HEK293T (cell line): Measurements from ENCODE around the gene PTPRD.

Experiments used
- ARNT ChIP-seq: fragments of 450-650 bp; IDR thresholded peaks from 2 replicates; pipeline ENCODE4 v1.6.1; 2017; ENCODE audit warnings: mild to moderate bottlenecking
- ELF4 ChIP-seq: fragments of 450-650 bp; IDR thresholded peaks from 2 replicates; pipeline ENCODE4 v1.6.1; 2017; ENCODE audit warnings: antibody characterized with exemption
- HDGF ChIP-seq: fragments of 450-650 bp; IDR thresholded peaks from 2 replicates; pipeline ENCODE4 v1.6.1; 2017; ENCODE audit warnings: antibody characterized with exemption, borderline replicate concordance
- NFRKB ChIP-seq: fragments of 450-650 bp; IDR thresholded peaks from 2 replicates; pipeline ENCODE4 v1.6.1; 2016; ENCODE audit warnings: mild to moderate bottlenecking, moderate library complexity
- SP1 ChIP-seq: fragments of 450-650 bp; IDR thresholded peaks from 2 replicates; pipeline ENCODE4 v1.6.1; 2017
- SUZ12 ChIP-seq: fragments of 450-650 bp; IDR thresholded peaks from 2 replicates; pipeline ENCODE4 v1.6.1; 2016; ENCODE audit warnings: mild to moderate bottlenecking
- TARDBP ChIP-seq: fragments of 450-650 bp; IDR thresholded peaks from 2 replicates; pipeline ENCODE4 v1.6.1; 2016
- ZNF384 ChIP-seq: fragments of 450-650 bp; IDR thresholded peaks from 2 replicates; pipeline ENCODE4 v1.6.1; 2016

- TF ChIP-seq SP1 (no peak), ARNT (no peak), SUZ12 (no peak), NFRKB (no peak), TARDBP (no peak), ZNF384 (no peak), ELF4 (no peak), HDGF (no peak)
Observed at GRCh38 chr9:10594482-10594881, 18.3 kb downstream of the PTPRD start.
